ENCODE measurements around the gene CHSY3.

Gene CHSY3

GRCh38 chr5:129904102-129904666 is at the start of gene CHSY3:
CHSY3 (plus strand) TSS chr5:129904465.
- in situ Hi-C loops (cut with MboI; ENCODE audit: low sequenced_read_pairs), result no loop called here

- in situ Hi-C loops (cut with MboI; ENCODE audit: low sequenced_read_pairs), result no loop called here
These were observed 47.9 kb upstream of the CHSY3 start for GRCh38 chr5:129856325-129856724.

GRCh38 chr5:129857116-129857515 is 47.1 kb upstream of the CHSY3 start:
- in situ Hi-C loops (cut with MboI; ENCODE audit: low sequenced_read_pairs), result no loop called here

GRCh38 chr5:129858131-129858675 is 46.1 kb upstream of the CHSY3 start:
- in situ Hi-C loops (cut with MboI; ENCODE audit: low sequenced_read_pairs), result no loop called here

GRCh38 chr5:129884322-129884721 is 19.9 kb upstream of the CHSY3 start:
- in situ Hi-C loops (cut with MboI; ENCODE audit: low sequenced_read_pairs), result no loop called here

GRCh38 chr5:129899454-129899853 is 4.8 kb upstream of the CHSY3 start:
- in situ Hi-C loops (cut with MboI; ENCODE audit: low sequenced_read_pairs), result no loop called here

- in situ Hi-C loops (cut with MboI; ENCODE audit: low sequenced_read_pairs), result no loop called here
These were observed 1.4 kb upstream of the CHSY3 start for GRCh38 chr5:129902816-129903215.

- in situ Hi-C loops (cut with MboI; ENCODE audit: low sequenced_read_pairs), result no loop called here
These were observed 681 bp upstream of the CHSY3 start for GRCh38 chr5:129903466-129904101.

- in situ Hi-C loops (cut with MboI; ENCODE audit: low sequenced_read_pairs), result no loop called here
These were observed 605 bp downstream of the CHSY3 start for GRCh38 chr5:129904667-129905472.

- in situ Hi-C loops (cut with MboI; ENCODE audit: low sequenced_read_pairs), result no loop called here
These were observed 1.4 kb downstream of the CHSY3 start for GRCh38 chr5:129905473-129906176.

GRCh38 chr5:129906177-129906887 is 2.1 kb downstream of the CHSY3 start:
- in situ Hi-C loops (cut with MboI; ENCODE audit: low sequenced_read_pairs), result no loop called here

GRCh38 chr5:129909225-129909624 is 5.0 kb downstream of the CHSY3 start:
- in situ Hi-C loops (cut with MboI; ENCODE audit: low sequenced_read_pairs), result no loop called here

- in situ Hi-C loops (cut with MboI; ENCODE audit: low sequenced_read_pairs), result no loop called here
These were observed 8.5 kb downstream of the CHSY3 start for GRCh38 chr5:129912601-129913255.

- in situ Hi-C loops (cut with MboI; ENCODE audit: low sequenced_read_pairs), result no loop called here
These were observed 11.2 kb downstream of the CHSY3 start for GRCh38 chr5:129915415-129915814.

GRCh38 chr5:129917224-129917623 is 13.0 kb downstream of the CHSY3 start:
- in situ Hi-C loops (cut with MboI; ENCODE audit: low sequenced_read_pairs), result no loop called here

GRCh38 chr5:129921204-129921603 is 16.9 kb downstream of the CHSY3 start:
- in situ Hi-C loops (cut with MboI; ENCODE audit: low sequenced_read_pairs), result no loop called here

- in situ Hi-C loops (cut with MboI; ENCODE audit: low sequenced_read_pairs), result no loop called here
These were observed 26.0 kb downstream of the CHSY3 start for GRCh38 chr5:129930221-129930620.

- in situ Hi-C loops (cut with MboI; ENCODE audit: low sequenced_read_pairs), result no loop called here
These were observed 31.4 kb downstream of the CHSY3 start for GRCh38 chr5:129935626-129936025.

- in situ Hi-C loops (cut with MboI; ENCODE audit: low sequenced_read_pairs), result no loop called here
These were observed 33.8 kb downstream of the CHSY3 start for GRCh38 chr5:129938077-129938476.

- in situ Hi-C loops (cut with MboI; ENCODE audit: low sequenced_read_pairs), result no loop called here
These were observed 39.7 kb downstream of the CHSY3 start for GRCh38 chr5:129943936-129944335.

Measured in HL-60/S4 (cell line).